Immature natural killer cell (primary cell): ENCODE data around the gene BACE2. TPM values are rescaled to one million over a fixed set of nuclear protein-coding genes. Genes with fewer than 3 reads are reported as not detected.
A peak's percentile ranks its signal among the peaks of the same experiment; 100 is the strongest.

Experiments used
- DNase-seq, 3 donors: peaks; one replicate each; pipeline ENCODE4 v3.0.0; 2022; ENCODE audit warnings: mixed read lengths in 1 of 3
- H3K27ac Mint-ChIP-seq, 6 donors: one replicate each; pipeline ENCODE4 v1.8.0; 2020; ENCODE audit warnings: mixed read lengths in 6 of 6, mild to moderate bottlenecking in 5 of 6, inconsistent platforms in 4 of 6, moderate library complexity in 3 of 6
- H3K27me3 Mint-ChIP-seq, 3 donors: one replicate each; pipeline ENCODE4 v1.8.0; 2020 to 2021; ENCODE audit warnings: low read depth in 3 of 3, mild to moderate bottlenecking in 3 of 3, mixed read lengths in 3 of 3, moderate library complexity in 3 of 3, inconsistent platforms in 1 of 3
- H3K36me3 Mint-ChIP-seq, 3 donors: one replicate each; pipeline ENCODE4 v1.8.0; 2020; ENCODE audit warnings: mixed read lengths in 3 of 3, inconsistent platforms in 2 of 3, mild to moderate bottlenecking in 2 of 3
- H3K4me1 Mint-ChIP-seq, 2 donors: one replicate each; pipeline ENCODE4 v1.8.0; 2020; ENCODE audit warnings: inconsistent platforms in 2 of 2, mild to moderate bottlenecking in 2 of 2, mixed read lengths in 2 of 2, moderate library complexity in 1 of 2
- H3K4me3 Mint-ChIP-seq, 5 donors: one replicate each; pipeline ENCODE4 v1.8.0; 2020; ENCODE audit warnings: mild to moderate bottlenecking in 5 of 5, mixed read lengths in 5 of 5, inconsistent platforms in 3 of 5, moderate library complexity in 3 of 5
- H3K9me3 Mint-ChIP-seq, 6 donors: one replicate each; pipeline ENCODE4 v1.8.0; 2020; ENCODE audit warnings: mild to moderate bottlenecking in 6 of 6, mixed read lengths in 6 of 6, inconsistent platforms in 4 of 6, moderate library complexity in 3 of 6
- polyA plus RNA-seq, 3 donors: library from polyadenylated mRNA; unstranded; fragments of 300-500 nt; fragmentation: Illumina TruSeq; gene quantifications; one replicate each; pipeline ENCODE4 v1.2.3, GENCODE V29; 2021

The BACE2 gene
- polyA plus RNA-seq, 3 donors from 2014 or later: 0.82 to 2.1 TPM; not detected in 1

DNA sequence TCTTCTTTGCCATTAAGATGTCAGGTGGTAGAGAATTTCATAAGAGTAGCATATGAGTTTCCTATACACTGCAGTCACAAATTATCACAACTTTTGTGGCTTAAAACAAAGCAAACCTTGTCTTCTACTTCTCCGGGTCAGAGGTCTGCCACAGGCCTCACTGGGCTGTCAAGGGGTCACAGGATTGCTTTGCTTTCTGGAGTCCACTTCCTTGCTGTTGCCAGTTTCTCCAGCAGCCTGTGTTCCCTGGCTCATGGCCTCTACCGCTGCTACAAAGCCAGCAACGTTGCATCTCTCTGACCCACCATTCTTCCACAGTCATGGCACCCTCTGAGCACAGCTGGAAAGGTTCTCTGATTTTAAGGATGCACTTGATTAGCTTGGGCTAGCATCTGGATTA lies 6.5 kb upstream of the BACE2 start:
- Mint-ChIP-seq H3K27ac (no peak overlapping the region), H3K4me1 (peaks cover under 1 to 4% of the 10 kb centered on the region in 2 donors), H3K4me3 (no peak overlapping the region), H3K27me3 (peaks cover 1 to 7% (median 4%) of the 10 kb centered on the region in 3 donors), H3K36me3 (no peaks in the 10 kb centered on the region), H3K9me3 (no peaks in the 10 kb centered on the region)
- DNase-seq: no peak

- no peak overlapping the region for H3K27ac Mint-ChIP-seq
- H3K27me3 Mint-ChIP-seq: peaks cover 1 to 10% (median 8%) of the 10 kb centered on the region in 3 donors
- no peaks in the 10 kb centered on the region for H3K9me3 Mint-ChIP-seq
- H3K4me3 Mint-ChIP-seq: no peak overlapping the region
- DNase-seq: no peak
- peaks cover 2 to 6% of the 10 kb centered on the region in 2 donors for H3K4me1 Mint-ChIP-seq
- H3K36me3 Mint-ChIP-seq: no peaks in the 10 kb centered on the region
These were observed 5.9 kb upstream of the BACE2 start for GRCh38 chr21:41162096-41162495.

GRCh38 chr21:41163091-41163490 lies 4.9 kb upstream of the BACE2 start:
- DNase-seq: no peak
- H3K36me3 Mint-ChIP-seq: no peaks in the 10 kb centered on the region
- no peak overlapping the region for H3K27ac Mint-ChIP-seq
- H3K4me1 Mint-ChIP-seq: peaks cover 2 to 6% of the 10 kb centered on the region in 2 donors
- no peak overlapping the region for H3K4me3 Mint-ChIP-seq
- peaks cover 1 to 10% (median 8%) of the 10 kb centered on the region in 3 donors for H3K27me3 Mint-ChIP-seq
- no peaks in the 10 kb centered on the region for H3K9me3 Mint-ChIP-seq

DNA sequence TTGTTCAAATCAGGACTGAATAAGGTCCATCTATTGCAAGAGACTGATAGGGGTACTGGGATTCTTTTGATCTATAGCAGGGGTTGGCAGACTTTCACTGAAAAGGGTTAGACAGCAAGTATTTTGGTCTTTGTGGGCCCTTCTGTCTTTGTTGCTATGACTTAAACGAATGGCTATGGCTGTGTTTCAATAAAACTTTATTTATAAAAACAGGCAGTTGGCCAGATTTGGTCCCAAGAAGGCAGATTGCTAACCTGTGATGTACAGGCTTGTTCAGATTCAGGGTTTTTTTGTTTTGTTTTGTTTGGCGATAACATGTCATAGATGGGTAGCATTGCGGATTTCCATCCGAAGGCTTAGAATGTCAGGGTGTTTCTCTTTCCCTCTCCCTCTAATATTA lies 3.9 kb upstream of the BACE2 start:
- H3K4me1 Mint-ChIP-seq: peaks cover 3 to 8% of the 10 kb centered on the region in 2 donors
- no peaks in the 10 kb centered on the region for H3K9me3 Mint-ChIP-seq
- H3K4me3 Mint-ChIP-seq: no peak overlapping the region
- H3K27ac Mint-ChIP-seq: no peak overlapping the region
- no peak for DNase-seq
- H3K36me3 Mint-ChIP-seq: no peaks in the 10 kb centered on the region
- H3K27me3 Mint-ChIP-seq: peaks cover 1 to 6% (median 5%) of the 10 kb centered on the region in 3 donors

DNA sequence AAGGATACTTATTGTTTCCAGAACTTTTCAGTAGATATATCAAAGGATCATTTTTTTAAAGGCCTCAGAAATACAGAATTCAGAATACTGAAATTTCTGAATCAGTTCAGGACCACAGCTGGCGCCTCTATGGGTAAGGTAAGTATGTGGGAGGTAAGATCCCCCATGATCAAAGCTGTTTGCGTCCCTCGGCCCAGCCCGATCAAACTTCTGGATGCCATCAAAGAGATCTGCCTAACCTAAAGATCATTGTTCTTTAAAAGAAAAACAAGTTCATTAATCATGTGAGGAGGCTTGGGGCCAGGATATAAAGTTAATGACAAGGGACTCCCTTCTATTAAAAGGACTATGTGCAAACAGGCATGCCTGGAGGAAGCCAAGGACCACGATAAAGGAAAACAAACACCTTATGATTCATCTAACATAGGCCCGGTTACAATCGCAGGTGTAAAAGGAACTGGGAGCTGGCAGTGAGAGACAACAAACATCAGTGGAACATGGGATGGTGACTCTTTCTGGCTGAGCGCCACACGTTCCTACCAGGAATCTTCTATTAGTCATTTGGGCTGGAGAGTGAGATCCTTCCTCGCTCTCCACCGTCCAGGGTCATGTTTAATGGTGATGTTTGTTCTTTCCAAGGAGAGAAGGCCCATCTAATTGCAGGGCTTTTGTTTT lies 2.8 kb upstream of the BACE2 start:
- H3K27ac Mint-ChIP-seq: no peak overlapping the region
- DNase-seq: no peak
- H3K27me3 Mint-ChIP-seq: peaks cover 6 to 13% (median 8%) of the 10 kb centered on the region in 3 donors
- peaks cover 7 to 17% of the 10 kb centered on the region in 2 donors for H3K4me1 Mint-ChIP-seq
- H3K4me3 Mint-ChIP-seq: no peak overlapping the region
- H3K9me3 Mint-ChIP-seq: no peaks in the 10 kb centered on the region
- H3K36me3 Mint-ChIP-seq: peaks cover 0 to 4% (median 0%) of the 10 kb centered on the region in 3 donors

GRCh38 chr21:41166884-41167283 lies 1.1 kb upstream of the BACE2 start:
- peak overlapping the region in 4 of 5 donors; percentile 41 to 58 (median 52) for H3K4me3 Mint-ChIP-seq
- no peak for DNase-seq
- H3K36me3 Mint-ChIP-seq: peaks cover 0 to 4% (median 0%) of the 10 kb centered on the region in 3 donors
- no peak overlapping the region for H3K27ac Mint-ChIP-seq
- H3K27me3 Mint-ChIP-seq: peaks cover 6 to 13% (median 8%) of the 10 kb centered on the region in 3 donors
- no peaks in the 10 kb centered on the region for H3K9me3 Mint-ChIP-seq
- peaks cover 7 to 17% of the 10 kb centered on the region in 2 donors for H3K4me1 Mint-ChIP-seq

GRCh38 chr21:41168391-41169257 lies 664 bp downstream of the BACE2 start:
- Mint-ChIP-seq H3K4me3 (peak overlapping the region; percentile 48 to 76 (median 73)), H3K27me3 (peaks cover 6 to 13% (median 8%) of the 10 kb centered on the region in 3 donors), H3K27ac (no peak overlapping the region), H3K36me3 (peaks cover 0 to 4% (median 0%) of the 10 kb centered on the region in 3 donors), H3K4me1 (peaks cover 7 to 17% of the 10 kb centered on the region in 2 donors), H3K9me3 (no peaks in the 10 kb centered on the region)
- no peak for DNase-seq

DNA sequence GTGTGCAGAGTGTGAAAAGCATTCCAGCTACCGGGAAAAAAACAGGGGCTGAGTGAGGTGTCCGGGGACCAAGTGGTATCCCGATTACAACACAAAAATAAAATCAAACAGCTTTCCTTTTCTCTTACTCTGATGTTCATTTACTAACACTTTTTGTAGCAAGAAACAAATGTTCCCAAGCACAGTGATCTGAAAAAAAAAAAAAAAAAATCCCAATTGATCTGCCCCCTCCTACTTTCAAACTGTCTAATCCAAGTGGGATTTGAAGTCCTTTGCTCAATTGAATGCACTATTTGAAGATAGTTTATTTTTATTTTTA lies 1.3 kb downstream of the BACE2 start:
- Mint-ChIP-seq H3K9me3 (no peaks in the 10 kb centered on the region), H3K36me3 (peaks cover 0 to 4% (median 0%) of the 10 kb centered on the region in 3 donors), H3K27me3 (peaks cover 6 to 13% (median 8%) of the 10 kb centered on the region in 3 donors), H3K27ac (no peak overlapping the region), H3K4me3 (peak overlapping the region; percentile 48 to 76 (median 73)), H3K4me1 (peaks cover 7 to 17% of the 10 kb centered on the region in 2 donors)
- no peak for DNase-seq

GRCh38 chr21:41169701-41170100 lies 1.7 kb downstream of the BACE2 start:
- Mint-ChIP-seq H3K4me3 (peak overlapping the region in 3 of 5 donors; percentile 51 to 73 (median 73)), H3K27me3 (peaks cover 4 to 13% (median 7%) of the 10 kb centered on the region in 3 donors), H3K36me3 (peaks cover 0 to 4% (median 0%) of the 10 kb centered on the region in 3 donors), H3K27ac (no peak overlapping the region), H3K9me3 (no peaks in the 10 kb centered on the region), H3K4me1 (peaks cover 7 to 17% of the 10 kb centered on the region in 2 donors)
- DNase-seq: no peak

GRCh38 chr21:41170442-41170841 lies 2.5 kb downstream of the BACE2 start:
- Mint-ChIP-seq H3K27ac (no peak overlapping the region), H3K27me3 (peaks cover 4 to 13% (median 6%) of the 10 kb centered on the region in 3 donors), H3K4me3 (no peak overlapping the region), H3K9me3 (no peaks in the 10 kb centered on the region), H3K4me1 (peaks cover 7 to 17% of the 10 kb centered on the region in 2 donors), H3K36me3 (peaks cover 0 to 4% (median 0%) of the 10 kb centered on the region in 3 donors)
- no peak for DNase-seq

DNA sequence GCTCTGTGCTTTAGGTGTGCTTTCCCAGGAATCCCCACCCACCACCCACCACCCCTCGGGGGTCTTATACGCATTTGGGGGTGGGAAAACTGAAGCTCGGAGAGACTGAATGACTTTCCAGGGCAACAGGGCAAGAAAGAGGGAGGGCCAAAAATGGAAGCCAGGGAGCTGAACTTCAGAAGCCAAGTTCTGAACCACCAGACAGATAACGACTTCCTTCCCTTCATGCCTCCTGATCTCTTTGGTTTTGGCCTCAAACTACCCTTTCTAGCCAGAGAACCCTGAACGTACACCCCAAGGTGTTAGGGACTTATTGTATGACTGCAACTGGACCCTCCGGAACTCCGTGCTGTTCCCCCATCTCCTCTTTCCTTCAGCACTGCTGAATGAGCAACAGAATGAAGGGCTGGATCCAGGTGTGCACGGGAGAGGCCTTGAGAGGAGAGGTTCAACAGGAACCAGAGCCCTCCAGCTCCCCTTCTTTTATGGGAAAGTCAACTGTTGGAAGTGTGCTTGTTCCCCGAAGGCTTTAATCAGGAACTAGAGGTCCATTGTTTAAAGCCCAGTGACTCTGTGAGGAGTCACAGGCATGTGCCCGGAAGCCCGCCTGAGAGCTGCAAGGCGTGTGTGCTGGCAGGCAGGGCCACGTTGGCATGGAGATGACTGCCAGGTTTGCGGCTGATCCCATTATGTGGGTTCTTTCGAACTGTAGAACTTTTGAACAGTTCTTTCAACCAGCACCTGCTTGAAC lies 3.1 kb downstream of the BACE2 start:
- H3K27me3 Mint-ChIP-seq: peaks cover 4 to 13% (median 6%) of the 10 kb centered on the region in 3 donors
- peaks cover 0 to 4% (median 0%) of the 10 kb centered on the region in 3 donors for H3K36me3 Mint-ChIP-seq
- DNase-seq: no peak
- no peaks in the 10 kb centered on the region for H3K9me3 Mint-ChIP-seq
- H3K27ac Mint-ChIP-seq: no peak overlapping the region
- no peak overlapping the region for H3K4me3 Mint-ChIP-seq
- H3K4me1 Mint-ChIP-seq: peaks cover 7 to 17% of the 10 kb centered on the region in 2 donors

- no peaks in the 10 kb centered on the region for H3K9me3 Mint-ChIP-seq
- no peak for DNase-seq
- peaks cover 0 to 2% (median 0%) of the 10 kb centered on the region in 3 donors for H3K27me3 Mint-ChIP-seq
- H3K36me3 Mint-ChIP-seq: no peaks in the 10 kb centered on the region
- no peak overlapping the region for H3K4me3 Mint-ChIP-seq
- no peak overlapping the region for H3K27ac Mint-ChIP-seq
- no peaks in the 10 kb centered on the region for H3K4me1 Mint-ChIP-seq
These were observed 7.1 kb downstream of the BACE2 start for GRCh38 chr21:41175080-41175479.

DNA sequence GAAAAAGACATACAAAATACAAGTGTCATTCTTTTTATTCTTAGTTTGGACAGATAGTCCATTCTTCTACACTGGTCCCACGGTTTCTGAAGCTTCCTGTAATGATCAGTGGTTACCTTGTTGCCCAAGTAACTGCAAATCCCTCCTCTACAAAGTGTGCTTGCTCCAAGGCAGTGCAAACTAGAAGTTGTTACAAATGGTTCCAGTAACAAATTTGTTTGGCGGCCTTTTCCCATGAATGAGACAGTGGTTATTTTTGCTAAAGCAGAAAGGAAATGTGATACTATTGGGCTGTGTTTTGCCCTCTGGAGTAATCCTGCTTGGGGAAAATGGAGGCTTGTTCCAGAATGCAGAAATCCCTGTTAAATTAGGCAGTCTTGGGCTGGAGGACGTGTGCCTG lies 8.9 kb downstream of the BACE2 start:
- DNase-seq: no peak
- Mint-ChIP-seq H3K27ac (no peak overlapping the region), H3K9me3 (no peaks in the 10 kb centered on the region), H3K4me1 (no peaks in the 10 kb centered on the region), H3K36me3 (no peaks in the 10 kb centered on the region), H3K4me3 (no peak overlapping the region), H3K27me3 (peaks cover 0 to 4% (median 0%) of the 10 kb centered on the region in 3 donors)
